Ovary (tissue), 3 donors: ENCODE measurements around the gene BROX.

Experiments used
- EP300 ChIP-seq: sonication (generic); formaldehyde crosslinking; IDR thresholded peaks from one replicate; pipeline ENCODE4 v1.6.1; 2017; ENCODE audit warnings: antibody characterized with exemption
- TF ChIP-seq, protein P1 (sequence below), 3 donors: fragments of 450-650 bp in 2 of 3; fragments of 200-600 bp in 1 of 3; IDR thresholded peaks; one replicate each; pipeline versions ENCODE4 v1.5.1 to v1.8.0; 2016 to 2022; ENCODE audit warnings: antibody characterized with exemption in 3 of 3, mild to moderate bottlenecking in 1 of 3
- donor health status: DM: no; HTN: no; CAD: no.

DNA sequence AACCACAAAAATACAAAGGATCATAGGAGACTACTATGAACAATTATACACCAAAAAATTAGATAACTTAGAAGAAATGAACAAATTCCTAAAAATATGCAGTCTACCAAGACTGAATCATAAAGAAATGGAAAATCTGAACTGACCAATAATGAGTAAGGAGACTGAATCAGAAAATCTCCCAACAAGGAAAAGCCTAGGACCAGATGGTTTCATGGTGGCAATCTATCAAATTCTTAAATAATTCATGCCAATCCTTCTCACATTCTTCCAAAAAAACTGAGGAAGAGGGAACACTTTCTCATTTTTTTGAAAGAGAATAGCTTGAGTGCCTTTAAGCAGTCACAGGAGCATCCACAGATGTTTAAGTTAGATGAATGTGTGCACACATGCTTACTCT is 70.7 kb downstream of the BROX start:
- TF ChIP-seq, protein P1, sequence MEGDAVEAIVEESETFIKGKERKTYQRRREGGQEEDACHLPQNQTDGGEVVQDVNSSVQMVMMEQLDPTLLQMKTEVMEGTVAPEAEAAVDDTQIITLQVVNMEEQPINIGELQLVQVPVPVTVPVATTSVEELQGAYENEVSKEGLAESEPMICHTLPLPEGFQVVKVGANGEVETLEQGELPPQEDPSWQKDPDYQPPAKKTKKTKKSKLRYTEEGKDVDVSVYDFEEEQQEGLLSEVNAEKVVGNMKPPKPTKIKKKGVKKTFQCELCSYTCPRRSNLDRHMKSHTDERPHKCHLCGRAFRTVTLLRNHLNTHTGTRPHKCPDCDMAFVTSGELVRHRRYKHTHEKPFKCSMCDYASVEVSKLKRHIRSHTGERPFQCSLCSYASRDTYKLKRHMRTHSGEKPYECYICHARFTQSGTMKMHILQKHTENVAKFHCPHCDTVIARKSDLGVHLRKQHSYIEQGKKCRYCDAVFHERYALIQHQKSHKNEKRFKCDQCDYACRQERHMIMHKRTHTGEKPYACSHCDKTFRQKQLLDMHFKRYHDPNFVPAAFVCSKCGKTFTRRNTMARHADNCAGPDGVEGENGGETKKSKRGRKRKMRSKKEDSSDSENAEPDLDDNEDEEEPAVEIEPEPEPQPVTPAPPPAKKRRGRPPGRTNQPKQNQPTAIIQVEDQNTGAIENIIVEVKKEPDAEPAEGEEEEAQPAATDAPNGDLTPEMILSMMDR (IDR thresholded peaks at IDR 0.05), result no peak
- TF ChIP-seq EP300, result no peak
